ENCODE data around the gene UBE2N. TPM values are rescaled to one million over a fixed set of nuclear protein-coding genes. Genes with fewer than 3 reads are reported as not detected.
A peak's percentile ranks its signal among the peaks of the same experiment; 100 is the strongest.

The UBE2N gene
- total and polyA plus RNA-seq, 4 donors: 112 to 234 (median 186) TPM

DNA sequence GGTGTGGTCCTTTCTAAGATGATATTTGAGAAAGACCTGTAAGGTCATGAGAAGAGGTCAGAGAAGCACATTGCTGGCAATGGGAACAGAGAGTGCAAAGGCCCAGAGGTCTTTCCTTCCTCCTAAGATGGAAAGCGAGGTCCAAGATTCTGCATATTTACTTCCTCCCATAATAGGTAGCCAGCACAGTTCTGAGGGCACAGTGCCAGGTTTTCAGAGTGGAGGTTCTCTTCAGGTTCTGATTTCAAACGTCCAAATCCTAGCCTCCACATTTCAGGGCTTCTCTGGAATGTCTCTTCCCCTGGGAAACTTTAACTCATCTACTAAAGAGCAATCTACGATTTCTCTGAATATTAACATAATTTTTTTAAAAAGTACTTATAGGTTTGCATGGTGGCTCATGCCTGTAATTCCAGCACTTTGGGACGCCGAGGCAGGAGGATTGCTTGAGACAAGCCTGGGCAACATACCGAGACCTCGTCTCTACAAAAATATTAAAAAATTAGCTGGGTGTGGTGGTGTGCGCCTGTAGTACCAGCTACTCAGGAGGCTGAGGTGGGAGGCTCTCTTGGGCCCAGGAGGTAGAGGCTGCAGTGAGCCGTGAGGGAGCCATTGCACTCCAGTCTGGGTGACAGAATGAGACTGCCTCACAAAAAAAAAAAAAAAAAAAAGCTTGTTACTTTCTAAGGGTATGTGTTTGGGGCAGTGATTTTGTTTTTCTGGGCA, 25.0 kb upstream of the UBE2N start:
- Histone ChIP-seq H3K4me3 (ENCODE audit: low read depth, low read length) (peak overlapping the region; percentile 99), H3K27ac (ENCODE audit: low read depth, low read length) (no peak overlapping the region), H3K9me3 (ENCODE audit: control insufficient read depth, insufficient read depth, low read length) (no peaks in the 10 kb centered on the region), H3K27me3 (ENCODE audit: control insufficient read depth, insufficient read depth, low read length) (no peaks in the 10 kb centered on the region), H3K36me3 (ENCODE audit: control insufficient read depth, insufficient read depth, low read length) (no peaks in the 10 kb centered on the region), H3K4me1 (ENCODE audit: control insufficient read depth, insufficient read depth, low read length) (peaks cover 3% of the 10 kb centered on the region)
- no peak for DNase-seq (ENCODE audit: low read depth in 4 of 6, low spot score in 6 of 6)
- 80% methylated on average over 2 of the region's 9 CpGs for WGBS (ENCODE audit: insufficient coverage)

GRCh38 chr12:93465841-93466240, 24.1 kb upstream of the UBE2N start:
- Histone ChIP-seq H3K9me3 (ENCODE audit: control insufficient read depth, insufficient read depth, low read length) (no peaks in the 10 kb centered on the region), H3K36me3 (ENCODE audit: control insufficient read depth, insufficient read depth, low read length) (no peaks in the 10 kb centered on the region), H3K27me3 (ENCODE audit: control insufficient read depth, insufficient read depth, low read length) (no peaks in the 10 kb centered on the region), H3K4me1 (ENCODE audit: control insufficient read depth, insufficient read depth, low read length) (peaks cover 3% of the 10 kb centered on the region), H3K27ac (ENCODE audit: low read depth, low read length) (no peak overlapping the region), H3K4me3 (ENCODE audit: low read depth, low read length) (no peak overlapping the region)
- WGBS (ENCODE audit: insufficient coverage): 60% methylated on average over 1 of the region's 5 CpGs
- no peak for DNase-seq (ENCODE audit: low read depth in 4 of 6, low spot score in 6 of 6)

GRCh38 chr12:93461503-93461902, 19.8 kb upstream of the UBE2N start:
- Histone ChIP-seq H3K27me3 (ENCODE audit: control insufficient read depth, insufficient read depth, low read length) (no peaks in the 10 kb centered on the region), H3K9me3 (ENCODE audit: control insufficient read depth, insufficient read depth, low read length) (no peaks in the 10 kb centered on the region), H3K36me3 (ENCODE audit: control insufficient read depth, insufficient read depth, low read length) (no peaks in the 10 kb centered on the region), H3K4me1 (ENCODE audit: control insufficient read depth, insufficient read depth, low read length) (no peaks in the 10 kb centered on the region), H3K27ac (ENCODE audit: low read depth, low read length) (no peak overlapping the region), H3K4me3 (ENCODE audit: low read depth, low read length) (no peak overlapping the region)
- no peak for DNase-seq (ENCODE audit: low read depth in 4 of 6, low spot score in 6 of 6)
- WGBS (ENCODE audit: insufficient coverage): 100% methylated on average over 2 of the region's 3 CpGs

DNA sequence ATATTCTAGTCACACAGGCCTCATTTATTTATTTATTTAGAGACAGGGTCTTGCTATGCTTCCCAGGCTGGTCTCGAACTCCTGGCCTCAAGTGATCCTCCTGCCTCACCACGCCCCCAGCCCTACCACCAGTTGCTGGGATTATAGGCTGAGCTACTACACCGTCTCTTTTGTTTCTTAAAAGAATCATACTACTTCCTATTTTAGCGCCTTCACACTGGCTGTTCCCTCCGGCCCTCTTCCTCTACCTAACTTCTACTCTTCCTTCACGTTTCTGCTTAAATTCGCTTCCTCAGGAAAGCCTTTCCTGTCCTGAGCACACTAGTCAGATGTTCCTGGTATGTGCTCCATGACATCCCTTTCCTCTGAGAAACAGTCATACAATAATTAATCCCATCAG, 19.2 kb upstream of the UBE2N start:
- DNase-seq (ENCODE audit: low read depth in 4 of 6, low spot score in 6 of 6): no peak
- Histone ChIP-seq H3K27ac (ENCODE audit: low read depth, low read length) (no peak overlapping the region), H3K4me1 (ENCODE audit: control insufficient read depth, insufficient read depth, low read length) (no peaks in the 10 kb centered on the region), H3K27me3 (ENCODE audit: control insufficient read depth, insufficient read depth, low read length) (no peaks in the 10 kb centered on the region), H3K4me3 (ENCODE audit: low read depth, low read length) (no peak overlapping the region), H3K9me3 (ENCODE audit: control insufficient read depth, insufficient read depth, low read length) (no peaks in the 10 kb centered on the region), H3K36me3 (ENCODE audit: control insufficient read depth, insufficient read depth, low read length) (no peaks in the 10 kb centered on the region)
- 80% methylated on average over 7 of the region's 7 CpGs for WGBS (ENCODE audit: insufficient coverage)

GRCh38 chr12:93460003-93460402, 18.3 kb upstream of the UBE2N start:
- no peak overlapping the region for H3K4me3 ChIP-seq (ENCODE audit: low read depth, low read length)
- no peak overlapping the region for H3K27ac ChIP-seq (ENCODE audit: low read depth, low read length)
- H3K4me1 ChIP-seq (ENCODE audit: control insufficient read depth, insufficient read depth, low read length): no peaks in the 10 kb centered on the region
- 91% methylated on average over 3 of the region's 6 CpGs for WGBS (ENCODE audit: insufficient coverage)
- no peaks in the 10 kb centered on the region for H3K36me3 ChIP-seq (ENCODE audit: control insufficient read depth, insufficient read depth, low read length)
- no peaks in the 10 kb centered on the region for H3K9me3 ChIP-seq (ENCODE audit: control insufficient read depth, insufficient read depth, low read length)
- no peaks in the 10 kb centered on the region for H3K27me3 ChIP-seq (ENCODE audit: control insufficient read depth, insufficient read depth, low read length)
- no peak for DNase-seq (ENCODE audit: low read depth in 4 of 6, low spot score in 6 of 6)

GRCh38 chr12:93459097-93459496, 17.4 kb upstream of the UBE2N start:
- no peaks in the 10 kb centered on the region for H3K9me3 ChIP-seq (ENCODE audit: control insufficient read depth, insufficient read depth, low read length)
- no CpG with 5 or more reads among the region's 5 CpGs for WGBS (ENCODE audit: insufficient coverage)
- H3K27me3 ChIP-seq (ENCODE audit: control insufficient read depth, insufficient read depth, low read length): no peaks in the 10 kb centered on the region
- no peaks in the 10 kb centered on the region for H3K36me3 ChIP-seq (ENCODE audit: control insufficient read depth, insufficient read depth, low read length)
- H3K4me3 ChIP-seq (ENCODE audit: low read depth, low read length): no peak overlapping the region
- H3K4me1 ChIP-seq (ENCODE audit: control insufficient read depth, insufficient read depth, low read length): no peaks in the 10 kb centered on the region
- H3K27ac ChIP-seq (ENCODE audit: low read depth, low read length): no peak overlapping the region
- DNase-seq (ENCODE audit: low read depth in 4 of 6, low spot score in 6 of 6): no peak

DNA sequence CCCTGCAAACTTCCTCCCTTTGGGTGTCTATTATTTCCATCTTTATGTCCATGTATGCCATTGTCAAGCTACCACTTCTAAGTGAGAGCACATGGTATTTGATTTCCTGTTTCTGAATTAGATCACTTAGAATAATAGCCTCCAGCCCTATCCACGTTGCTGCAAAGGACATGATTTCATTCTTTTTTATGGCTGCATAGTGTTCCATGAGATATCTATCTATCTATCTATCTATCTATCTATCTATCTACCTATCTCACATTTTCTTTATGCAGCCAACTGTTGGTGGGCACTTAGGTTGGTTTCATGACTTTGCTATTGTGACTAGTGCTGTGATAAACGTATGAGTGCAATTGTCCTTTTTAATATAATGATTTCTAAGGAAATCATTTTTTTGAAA, 14.3 kb upstream of the UBE2N start:
- WGBS (ENCODE audit: insufficient coverage): no CpG with 5 or more reads among the region's 2 CpGs
- no peak overlapping the region for H3K4me3 ChIP-seq (ENCODE audit: low read depth, low read length)

GRCh38 chr12:93453633-93454032, 11.9 kb upstream of the UBE2N start:
- 100% methylated on average over 2 of the region's 5 CpGs for WGBS (ENCODE audit: insufficient coverage)
- DNase-seq (ENCODE audit: low read depth in 4 of 6, low spot score in 6 of 6): no peak
- H3K9me3 ChIP-seq (ENCODE audit: control insufficient read depth, insufficient read depth, low read length): no peaks in the 10 kb centered on the region
- no peaks in the 10 kb centered on the region for H3K27me3 ChIP-seq (ENCODE audit: control insufficient read depth, insufficient read depth, low read length)
- H3K36me3 ChIP-seq (ENCODE audit: control insufficient read depth, insufficient read depth, low read length): no peaks in the 10 kb centered on the region
- no peaks in the 10 kb centered on the region for H3K4me1 ChIP-seq (ENCODE audit: control insufficient read depth, insufficient read depth, low read length)
- no peak overlapping the region for H3K4me3 ChIP-seq (ENCODE audit: low read depth, low read length)
- no peak overlapping the region for H3K27ac ChIP-seq (ENCODE audit: low read depth, low read length)

More for the DNA sequence above, 14.3 kb upstream of the UBE2N start:
- Histone ChIP-seq H3K27me3 (ENCODE audit: control insufficient read depth, insufficient read depth, low read length) (no peaks in the 10 kb centered on the region), H3K27ac (ENCODE audit: low read depth, low read length) (no peak overlapping the region), H3K4me1 (ENCODE audit: control insufficient read depth, insufficient read depth, low read length) (no peaks in the 10 kb centered on the region), H3K9me3 (ENCODE audit: control insufficient read depth, insufficient read depth, low read length) (no peaks in the 10 kb centered on the region), H3K36me3 (ENCODE audit: control insufficient read depth, insufficient read depth, low read length) (no peaks in the 10 kb centered on the region)
- no peak for DNase-seq (ENCODE audit: low read depth in 4 of 6, low spot score in 6 of 6)

DNA sequence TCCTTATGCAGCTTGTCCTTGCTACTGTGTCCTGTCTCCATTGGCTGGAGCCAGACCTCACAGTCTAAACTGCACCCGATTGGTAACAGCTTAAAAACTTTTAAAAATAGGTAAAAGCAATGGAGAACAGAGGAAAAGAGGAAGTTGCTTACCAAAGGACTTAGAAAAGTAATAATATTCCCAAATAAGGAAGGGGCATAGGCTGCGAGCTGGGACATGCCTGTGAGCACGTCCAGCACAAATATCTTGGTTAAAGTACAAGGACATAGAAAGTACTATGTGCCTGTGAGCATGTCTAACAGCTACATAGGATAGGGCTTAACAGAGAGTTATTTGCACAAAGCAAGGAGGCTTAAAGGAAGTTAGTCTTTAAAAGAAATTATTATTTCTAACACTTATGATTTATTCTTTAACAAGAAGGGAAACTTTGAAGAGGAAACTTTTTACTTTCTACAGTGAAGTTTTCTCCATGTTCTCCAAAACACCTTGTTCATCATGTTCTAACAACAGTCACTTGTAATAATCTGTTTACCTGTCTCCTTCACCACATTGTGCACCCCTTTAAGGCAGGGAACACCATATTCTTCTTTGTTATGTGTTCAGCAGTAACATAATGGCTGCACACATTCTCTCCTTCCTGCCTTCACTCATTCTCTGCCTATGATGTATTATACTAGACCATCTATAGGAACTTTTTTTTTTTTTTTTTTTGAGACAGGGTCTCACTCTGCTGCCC, 9.8 kb upstream of the UBE2N start:
- H3K4me1 ChIP-seq (ENCODE audit: control insufficient read depth, insufficient read depth, low read length): no peaks in the 10 kb centered on the region
- H3K36me3 ChIP-seq (ENCODE audit: control insufficient read depth, insufficient read depth, low read length): no peaks in the 10 kb centered on the region
- H3K9me3 ChIP-seq (ENCODE audit: control insufficient read depth, insufficient read depth, low read length): no peaks in the 10 kb centered on the region
- DNase-seq (ENCODE audit: low read depth in 4 of 6, low spot score in 6 of 6): no peak
- 80% methylated on average over 3 of the region's 3 CpGs for WGBS (ENCODE audit: insufficient coverage)
- no peaks in the 10 kb centered on the region for H3K27me3 ChIP-seq (ENCODE audit: control insufficient read depth, insufficient read depth, low read length)
- no peak overlapping the region for H3K4me3 ChIP-seq (ENCODE audit: low read depth, low read length)
- no peak overlapping the region for H3K27ac ChIP-seq (ENCODE audit: low read depth, low read length)

- WGBS (ENCODE audit: insufficient coverage): no CpG with 5 or more reads among the region's 1 CpG
- H3K27ac ChIP-seq (ENCODE audit: low read depth, low read length): no peak overlapping the region
- H3K27me3 ChIP-seq (ENCODE audit: control insufficient read depth, insufficient read depth, low read length): no peaks in the 10 kb centered on the region
- H3K9me3 ChIP-seq (ENCODE audit: control insufficient read depth, insufficient read depth, low read length): no peaks in the 10 kb centered on the region
- DNase-seq (ENCODE audit: low read depth in 4 of 6, low spot score in 6 of 6): no peak
- no peaks in the 10 kb centered on the region for H3K4me1 ChIP-seq (ENCODE audit: control insufficient read depth, insufficient read depth, low read length)
- H3K4me3 ChIP-seq (ENCODE audit: low read depth, low read length): no peak overlapping the region
- no peaks in the 10 kb centered on the region for H3K36me3 ChIP-seq (ENCODE audit: control insufficient read depth, insufficient read depth, low read length)
Measured at GRCh38 chr12:93449277-93449676, 7.5 kb upstream of the UBE2N start.
